Suprapubic skin (tissue), 3 donors: Measurements from ENCODE around the gene NTNG2.

Experiments used
- EP300 ChIP-seq: sonication (generic); formaldehyde crosslinking; IDR thresholded peaks from one replicate; pipeline ENCODE4 v1.6.1; 2017; ENCODE audit warnings: antibody characterized with exemption
- TF ChIP-seq, protein P1 (sequence below), 2 donors: fragments of 200-600 bp in 1 of 2; fragments of 450-650 bp in 1 of 2; sonication (generic) in 1 of 2; IDR thresholded peaks; one replicate each; pipeline ENCODE4 v1.5.1; 2016 to 2019; ENCODE audit warnings: antibody characterized with exemption in 2 of 2, mild to moderate bottlenecking in 1 of 2, moderate library complexity in 1 of 2

DNA sequence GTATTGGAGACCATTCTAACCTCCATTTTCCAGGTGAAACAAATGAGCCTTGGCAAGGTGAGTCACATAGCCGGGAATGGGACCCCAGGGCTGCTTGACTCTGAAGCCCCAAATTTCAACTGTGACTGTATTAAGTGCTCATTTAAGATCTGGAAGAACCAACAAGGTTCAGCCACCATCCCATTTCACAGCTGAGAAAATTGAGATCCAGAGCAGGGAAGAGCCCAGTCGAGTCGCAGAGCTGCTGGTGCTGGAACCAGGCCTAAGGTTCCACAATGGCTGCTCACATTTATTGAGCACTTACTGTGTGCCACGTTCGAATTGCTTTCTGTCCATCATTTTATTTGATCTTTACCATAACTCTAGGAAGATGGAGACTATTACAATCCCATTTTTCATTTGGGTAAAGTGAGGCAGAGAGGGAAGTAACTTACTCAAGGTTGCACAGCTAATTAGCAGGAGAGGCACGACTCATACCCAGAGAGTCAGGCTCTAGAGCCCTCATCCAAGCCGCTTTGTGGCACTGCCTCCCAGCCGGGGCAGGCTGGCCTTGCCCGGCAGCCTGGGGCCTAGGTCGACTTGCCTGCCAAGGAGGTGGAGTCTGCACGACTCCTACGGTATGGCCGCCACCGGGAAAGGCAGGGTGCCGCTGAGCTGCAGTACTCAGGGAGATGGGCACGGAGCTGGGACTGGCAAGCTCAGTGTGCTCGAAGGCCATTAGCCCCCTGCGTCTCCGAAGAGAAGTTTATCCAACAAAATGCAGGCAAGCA, 4.3 kb upstream of the NTNG2 start:
- no peak for TF ChIP-seq EP300
- TF ChIP-seq, protein P1, sequence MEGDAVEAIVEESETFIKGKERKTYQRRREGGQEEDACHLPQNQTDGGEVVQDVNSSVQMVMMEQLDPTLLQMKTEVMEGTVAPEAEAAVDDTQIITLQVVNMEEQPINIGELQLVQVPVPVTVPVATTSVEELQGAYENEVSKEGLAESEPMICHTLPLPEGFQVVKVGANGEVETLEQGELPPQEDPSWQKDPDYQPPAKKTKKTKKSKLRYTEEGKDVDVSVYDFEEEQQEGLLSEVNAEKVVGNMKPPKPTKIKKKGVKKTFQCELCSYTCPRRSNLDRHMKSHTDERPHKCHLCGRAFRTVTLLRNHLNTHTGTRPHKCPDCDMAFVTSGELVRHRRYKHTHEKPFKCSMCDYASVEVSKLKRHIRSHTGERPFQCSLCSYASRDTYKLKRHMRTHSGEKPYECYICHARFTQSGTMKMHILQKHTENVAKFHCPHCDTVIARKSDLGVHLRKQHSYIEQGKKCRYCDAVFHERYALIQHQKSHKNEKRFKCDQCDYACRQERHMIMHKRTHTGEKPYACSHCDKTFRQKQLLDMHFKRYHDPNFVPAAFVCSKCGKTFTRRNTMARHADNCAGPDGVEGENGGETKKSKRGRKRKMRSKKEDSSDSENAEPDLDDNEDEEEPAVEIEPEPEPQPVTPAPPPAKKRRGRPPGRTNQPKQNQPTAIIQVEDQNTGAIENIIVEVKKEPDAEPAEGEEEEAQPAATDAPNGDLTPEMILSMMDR (IDR thresholded peaks at IDR 0.05): no peak
